Measurements from ENCODE around the gene PLEKHH1. TPM values are rescaled to one million over a fixed set of nuclear protein-coding genes. Genes with fewer than 3 reads are reported as not detected.

The PLEKHH1 gene
- total RNA-seq, 1 donor from 2014 or later, result 3.3 TPM

- H3K4me3 Mint-ChIP-seq (ENCODE audit: unreplicated experiment), result no peak overlapping the region
- peaks cover 1% of the 10 kb centered on the region for H3K9me3 Mint-ChIP-seq (ENCODE audit: unreplicated experiment)
- H2AFZ ChIP-seq (ENCODE audit: low read depth, low read length), result no peak overlapping the region
- no peaks in the 10 kb centered on the region for H3K4me1 ChIP-seq (ENCODE audit: insufficient read depth, low read length)
- no peaks in the 10 kb centered on the region for H3K79me2 ChIP-seq (ENCODE audit: insufficient read depth, low read length)
- H3K9ac ChIP-seq (ENCODE audit: low read length), result no peak overlapping the region
- TF ChIP-seq EZH2 (IDR thresholded peaks at IDR 0.05; ENCODE audit: insufficient read depth, low read length) (no peak), CTCF (IDR thresholded peaks at IDR 0.05; ENCODE audit: insufficient read depth, low read depth, low read length) (no peak)
- DNase-seq (ENCODE audit: low read depth), result no peak
- H4K20me1 ChIP-seq (ENCODE audit: insufficient read depth, low read length), result no peaks in the 10 kb centered on the region
- peaks cover 9% of the 10 kb centered on the region for H3K36me3 Mint-ChIP-seq (ENCODE audit: low read depth, unreplicated experiment)
- H3K36me3 ChIP-seq (ENCODE audit: insufficient read depth, low read length), result no peaks in the 10 kb centered on the region
- no peak overlapping the region for H3K4me2 ChIP-seq (ENCODE audit: low read length)
- no peak overlapping the region for H3K27ac Mint-ChIP-seq (ENCODE audit: unreplicated experiment)
- no peaks in the 10 kb centered on the region for H3K9me3 ChIP-seq (ENCODE audit: insufficient read depth, low read depth, low read length)
- H3K27me3 Mint-ChIP-seq (ENCODE audit: low read depth, unreplicated experiment), result peaks cover 2% of the 10 kb centered on the region
- H3K27ac ChIP-seq (ENCODE audit: low read depth, low read length), result no peak overlapping the region
- no peaks in the 10 kb centered on the region for H3K27me3 ChIP-seq (ENCODE audit: insufficient read depth, low read length)
- H3K4me3 ChIP-seq (ENCODE audit: insufficient read depth, low read depth, low read length), result no peak overlapping the region
- no peak for FAIRE-seq
- no peaks in the 10 kb centered on the region for H3K4me1 Mint-ChIP-seq (ENCODE audit: low read depth, unreplicated experiment)
Measured at GRCh38 chr14:67576216-67576955, 43.3 kb downstream of the PLEKHH1 start.

- Histone ChIP-seq H3K9ac (ENCODE audit: low read length) (no peak overlapping the region), H3K36me3 (ENCODE audit: insufficient read depth, low read length) (no peaks in the 10 kb centered on the region), H4K20me1 (ENCODE audit: insufficient read depth, low read length) (no peaks in the 10 kb centered on the region), H3K4me2 (ENCODE audit: low read length) (no peak overlapping the region), H2AFZ (ENCODE audit: low read depth, low read length) (no peak overlapping the region), H3K9me3 (ENCODE audit: insufficient read depth, low read depth, low read length) (no peaks in the 10 kb centered on the region), H3K79me2 (ENCODE audit: insufficient read depth, low read length) (no peaks in the 10 kb centered on the region), H3K27me3 (ENCODE audit: insufficient read depth, low read length) (no peaks in the 10 kb centered on the region), H3K27ac (ENCODE audit: low read depth, low read length) (no peak overlapping the region), H3K4me1 (ENCODE audit: insufficient read depth, low read length) (no peaks in the 10 kb centered on the region), H3K4me3 (ENCODE audit: insufficient read depth, low read depth, low read length) (no peak overlapping the region)
- Mint-ChIP-seq H3K4me3 (ENCODE audit: unreplicated experiment) (no peak overlapping the region), H3K4me1 (ENCODE audit: low read depth, unreplicated experiment) (no peaks in the 10 kb centered on the region), H3K27ac (ENCODE audit: unreplicated experiment) (no peak overlapping the region), H3K27me3 (ENCODE audit: low read depth, unreplicated experiment) (peaks cover 2% of the 10 kb centered on the region), H3K36me3 (ENCODE audit: low read depth, unreplicated experiment) (peaks cover 9% of the 10 kb centered on the region), H3K9me3 (ENCODE audit: unreplicated experiment) (peaks cover 1% of the 10 kb centered on the region)
- DNase-seq (ENCODE audit: low read depth) (no peak), FAIRE-seq (no peak)
- TF ChIP-seq CTCF (IDR thresholded peaks at IDR 0.05; ENCODE audit: insufficient read depth, low read depth, low read length) (no peak), EZH2 (IDR thresholded peaks at IDR 0.05; ENCODE audit: insufficient read depth, low read length) (no peak)
Measured at GRCh38 chr14:67577181-67577808, 44.2 kb downstream of the PLEKHH1 start.
